Measurements from ENCODE around the gene IFNAR1.

The IFNAR1 gene

GRCh38 chr21:33388188-33388587 is 63.4 kb downstream of the IFNAR1 start:
- H3K27ac ChIP-seq: peak overlapping the region; percentile 41 to 99 (median 90)
- H4K20me1 ChIP-seq: no peaks in the 10 kb centered on the region
- peak overlapping the region in 8 of 11 experiments; percentile 21 to 76 (median 64); a peak in 14 of 22 replicates for H3K9ac ChIP-seq
- peaks cover 17 to 100% (median 82%) of the 10 kb centered on the region in 10 experiments for H3K4me1 ChIP-seq
- no peak overlapping the region for H3K4me3 ChIP-seq
- no peaks in the 10 kb centered on the region for H3K9me3 ChIP-seq (replicated peaks in 1 of 11)
- H3K36me3 ChIP-seq: no peaks in the 10 kb centered on the region
- H3K4me2 ChIP-seq: peak overlapping the region in 10 of 11 experiments; percentile 21 to 97 (median 74); a peak in 19 of 22 replicates
- TF ChIP-seq Cebpa-rat (IDR thresholded peaks at IDR 0.05): peak in 2 of 11 experiments; percentile 13 to 26; a peak in 1 of 22 replicates
- no peaks in the 10 kb centered on the region for H3K27me3 ChIP-seq

DNA sequence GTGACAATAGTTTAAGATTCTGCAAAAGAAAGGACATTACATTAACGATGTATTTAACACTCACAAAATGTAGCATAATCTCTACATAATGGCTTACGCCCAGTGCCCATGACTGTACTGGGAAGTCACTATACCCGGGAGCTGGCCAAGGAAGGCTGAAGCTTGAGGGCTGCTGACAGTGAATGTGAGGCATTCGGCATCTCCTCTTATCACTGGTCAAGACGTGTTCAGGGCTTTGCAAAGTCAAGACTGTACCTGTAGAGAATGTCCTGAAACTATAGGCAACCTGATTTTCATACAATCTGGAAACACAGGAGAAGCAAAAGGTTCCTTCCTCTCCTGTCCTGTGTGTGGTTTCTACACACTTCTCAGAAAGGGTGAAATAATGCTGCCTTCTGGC is 65.7 kb downstream of the IFNAR1 start:
- TF ChIP-seq Cebpa-rat (IDR thresholded peaks at IDR 0.05): no peak
- Histone ChIP-seq H3K27me3 (no peaks in the 10 kb centered on the region), H3K4me1 (peaks cover 0 to 100% (median 83%) of the 10 kb centered on the region in 10 experiments; a peak in 18 of 20 replicates), H3K9me3 (replicated peaks in 1 of 11) (peaks cover 0 to 13% (median 0%) of the 10 kb centered on the region in 11 experiments; a peak in 6 of 22 replicates), H4K20me1 (no peaks in the 10 kb centered on the region), H3K4me3 (no peak overlapping the region), H3K36me3 (no peaks in the 10 kb centered on the region), H3K4me2 (peak overlapping the region in 6 of 11 experiments; percentile 0 to 97 (median 84); a peak in 10 of 22 replicates), H3K27ac (peak overlapping the region in 8 of 11 experiments; percentile 35 to 99 (median 90); a peak in 12 of 22 replicates), H3K9ac (peak overlapping the region in 2 of 11 experiments; percentile 17 to 57; a peak in 1 of 22 replicates)

DNA sequence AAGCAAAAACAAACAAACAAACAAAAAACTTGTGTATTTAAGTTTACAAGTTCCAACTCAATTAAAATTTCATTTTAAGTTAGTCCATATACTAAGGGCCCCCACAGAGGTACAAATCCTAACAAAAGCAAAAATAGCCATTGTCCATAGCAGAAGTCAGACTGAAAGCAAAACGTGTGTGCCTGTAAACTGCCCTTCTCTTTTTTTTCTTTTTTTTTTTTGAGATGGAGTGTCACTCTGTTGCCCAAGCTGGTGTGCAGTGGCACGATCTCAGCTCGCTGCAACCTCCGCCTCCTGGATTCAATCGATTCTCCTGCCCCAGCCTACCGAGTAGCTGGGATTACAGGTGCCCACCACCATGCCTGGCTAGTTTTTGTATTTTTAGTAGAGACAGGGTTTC is 66.9 kb downstream of the IFNAR1 start:
- peak overlapping the region in 6 of 11 experiments; percentile 47 to 97 (median 84); a peak in 11 of 22 replicates for H3K4me2 ChIP-seq
- no peaks in the 10 kb centered on the region for H3K27me3 ChIP-seq
- H3K27ac ChIP-seq: peak overlapping the region in 10 of 11 experiments; percentile 2 to 99 (median 79); a peak in 15 of 22 replicates
- no peaks in the 10 kb centered on the region for H4K20me1 ChIP-seq
- peaks cover 0 to 100% (median 86%) of the 10 kb centered on the region in 10 experiments; a peak in 18 of 20 replicates for H3K4me1 ChIP-seq
- H3K4me3 ChIP-seq: no peak overlapping the region
- peaks cover 0 to 13% (median 0%) of the 10 kb centered on the region in 11 experiments; a peak in 6 of 22 replicates for H3K9me3 ChIP-seq (replicated peaks in 1 of 11)
- no peaks in the 10 kb centered on the region for H3K36me3 ChIP-seq
- peak overlapping the region in 5 of 11 experiments; percentile 6 to 60 (median 51); a peak in 6 of 22 replicates for H3K9ac ChIP-seq
- no peak for TF ChIP-seq Cebpa-rat (IDR thresholded peaks at IDR 0.05)

DNA sequence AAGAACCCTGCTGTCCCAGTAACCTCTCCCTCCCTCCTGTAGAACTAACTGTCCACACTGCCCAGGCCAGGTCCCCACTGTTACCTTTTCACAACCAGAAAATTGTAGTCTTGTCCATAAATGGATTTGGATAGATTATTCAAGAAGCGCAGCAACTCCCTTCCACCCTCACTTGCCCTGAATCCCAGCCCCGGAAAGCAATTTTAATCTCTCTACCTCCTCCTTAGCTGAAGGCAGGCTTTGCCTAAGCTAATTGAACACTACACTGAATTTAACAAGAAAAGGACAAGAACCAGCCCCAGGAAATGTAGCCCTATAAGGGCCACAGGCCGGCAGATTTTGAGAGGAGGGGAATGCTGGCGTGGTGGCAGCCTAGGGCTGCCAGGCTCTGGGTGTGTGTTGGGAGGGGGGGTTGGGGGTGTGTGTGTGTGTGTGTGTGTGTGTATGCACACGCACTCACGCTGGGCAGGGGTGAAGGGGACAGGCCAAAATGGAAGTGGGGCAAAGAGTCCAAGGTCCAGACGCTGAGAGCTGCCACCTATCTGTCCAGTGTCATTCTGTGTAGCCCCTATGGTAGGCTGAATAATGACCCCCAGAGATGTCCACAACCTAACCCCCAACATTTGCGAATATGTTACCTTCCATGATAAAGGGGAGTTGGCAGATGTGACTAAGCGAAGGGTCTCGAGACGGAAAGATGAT is 67.7 kb downstream of the IFNAR1 start:
- no peak for TF ChIP-seq Cebpa-rat (IDR thresholded peaks at IDR 0.05)
- Histone ChIP-seq H3K27ac (peak overlapping the region; percentile 2 to 99 (median 69); a peak in 19 of 22 replicates), H4K20me1 (no peaks in the 10 kb centered on the region), H3K9me3 (replicated peaks in 1 of 11) (peaks cover 0 to 13% (median 0%) of the 10 kb centered on the region in 11 experiments; a peak in 6 of 22 replicates), H3K4me1 (peaks cover 0 to 100% (median 87%) of the 10 kb centered on the region in 10 experiments; a peak in 18 of 20 replicates), H3K9ac (peak overlapping the region in 5 of 11 experiments; percentile 6 to 61 (median 57); a peak in 8 of 22 replicates), H3K36me3 (no peaks in the 10 kb centered on the region), H3K4me2 (peak overlapping the region in 8 of 11 experiments; percentile 66 to 97 (median 77); a peak in 15 of 22 replicates), H3K4me3 (no peak overlapping the region), H3K27me3 (no peaks in the 10 kb centered on the region)

DNA sequence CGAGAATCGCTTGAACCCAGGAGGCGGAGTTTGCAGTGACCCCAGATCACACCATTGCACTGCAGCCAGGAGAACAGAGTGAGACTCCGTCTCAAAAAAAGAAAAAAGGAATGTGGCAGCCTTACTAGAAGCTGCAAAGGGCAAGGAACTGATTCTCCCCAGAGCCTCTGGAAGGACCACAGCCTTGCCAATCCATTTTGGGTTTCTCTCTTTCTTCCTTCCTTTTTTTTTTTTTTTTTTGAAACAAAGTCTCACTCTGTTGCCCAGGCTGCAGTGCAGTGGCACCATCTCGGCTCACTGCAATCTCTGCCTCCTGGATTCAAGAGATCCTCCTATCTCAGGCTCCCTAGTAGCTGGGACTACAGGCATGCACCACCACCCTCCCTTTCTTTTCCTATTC is 68.6 kb downstream of the IFNAR1 start:
- Histone ChIP-seq H3K4me1 (peaks cover 0 to 100% (median 83%) of the 10 kb centered on the region in 10 experiments; a peak in 18 of 20 replicates), H4K20me1 (no peaks in the 10 kb centered on the region), H3K4me3 (no peak overlapping the region), H3K9ac (peak overlapping the region in 8 of 11 experiments; percentile 34 to 64 (median 54); a peak in 11 of 22 replicates), H3K27ac (peak overlapping the region; percentile 54 to 99 (median 69); a peak in 19 of 22 replicates), H3K9me3 (replicated peaks in 1 of 11) (peaks cover 0 to 13% (median 0%) of the 10 kb centered on the region in 11 experiments; a peak in 6 of 22 replicates), H3K4me2 (peak overlapping the region in 9 of 11 experiments; percentile 38 to 97 (median 74); a peak in 18 of 22 replicates), H3K27me3 (no peaks in the 10 kb centered on the region), H3K36me3 (no peaks in the 10 kb centered on the region)
- TF ChIP-seq Cebpa-rat (IDR thresholded peaks at IDR 0.05): no peak

GRCh38 chr21:33394260-33394659 is 69.5 kb downstream of the IFNAR1 start:
- Histone ChIP-seq H3K4me2 (peak overlapping the region in 9 of 11 experiments; percentile 38 to 97 (median 74); a peak in 19 of 22 replicates), H3K4me3 (no peak overlapping the region), H3K9me3 (replicated peaks in 1 of 11) (peaks cover 0 to 13% (median 0%) of the 10 kb centered on the region in 11 experiments; a peak in 6 of 22 replicates), H3K36me3 (no peaks in the 10 kb centered on the region), H3K27me3 (no peaks in the 10 kb centered on the region), H3K9ac (peak overlapping the region in 8 of 11 experiments; percentile 34 to 64 (median 54); a peak in 10 of 22 replicates), H4K20me1 (no peaks in the 10 kb centered on the region), H3K4me1 (peaks cover 0 to 100% (median 80%) of the 10 kb centered on the region in 10 experiments; a peak in 16 of 20 replicates), H3K27ac (peak overlapping the region; percentile 54 to 99 (median 69); a peak in 19 of 22 replicates)
- TF ChIP-seq Cebpa-rat (IDR thresholded peaks at IDR 0.05): peak; percentile 62 to 96 (median 87); a peak in 21 of 22 replicates

- no peak overlapping the region for H3K4me3 ChIP-seq
- TF ChIP-seq Cebpa-rat (IDR thresholded peaks at IDR 0.05): no peak
- H3K27ac ChIP-seq: peak overlapping the region in 8 of 11 experiments; percentile 26 to 99 (median 77); a peak in 15 of 22 replicates
- no peaks in the 10 kb centered on the region for H3K27me3 ChIP-seq
- peak overlapping the region in 9 of 11 experiments; percentile 26 to 97 (median 73); a peak in 18 of 22 replicates for H3K4me2 ChIP-seq
- peaks cover 11 to 100% (median 88%) of the 10 kb centered on the region in 10 experiments for H3K4me1 ChIP-seq
- H3K36me3 ChIP-seq: no peaks in the 10 kb centered on the region
- peaks cover 0 to 16% (median 0%) of the 10 kb centered on the region in 11 experiments; a peak in 6 of 22 replicates for H3K9me3 ChIP-seq (replicated peaks in 1 of 11)
- H4K20me1 ChIP-seq: no peaks in the 10 kb centered on the region
- peak overlapping the region in 4 of 11 experiments; percentile 13 to 43 (median 24); a peak in 6 of 22 replicates for H3K9ac ChIP-seq
Observed at GRCh38 chr21:33395891-33396331, 71.1 kb downstream of the IFNAR1 start.

- Histone ChIP-seq H3K4me1 (peaks cover 16 to 100% (median 91%) of the 10 kb centered on the region in 10 experiments), H3K9ac (peak overlapping the region in 6 of 11 experiments; percentile 12 to 58 (median 42); a peak in 6 of 22 replicates), H3K9me3 (replicated peaks in 1 of 11) (peaks cover 0 to 21% (median 0%) of the 10 kb centered on the region in 11 experiments; a peak in 6 of 22 replicates), H4K20me1 (no peaks in the 10 kb centered on the region), H3K27ac (peak overlapping the region in 9 of 11 experiments; percentile 35 to 99 (median 65); a peak in 15 of 22 replicates), H3K4me2 (peak overlapping the region in 8 of 11 experiments; percentile 45 to 97 (median 74); a peak in 15 of 22 replicates), H3K4me3 (no peak overlapping the region), H3K36me3 (no peaks in the 10 kb centered on the region), H3K27me3 (no peaks in the 10 kb centered on the region)
- TF ChIP-seq Cebpa-rat (IDR thresholded peaks at IDR 0.05): no peak
Observed at GRCh38 chr21:33396436-33396835, 71.7 kb downstream of the IFNAR1 start.

Data from BLaER1 treated with 17β-estradiol and CSF1 and Interleukin-3, amounts not matched to agents 10 nM and 100 nM (cell line).